Endothelial cell of umbilical vein (primary cell): ENCODE data around the gene DAND5. TPM values are rescaled to one million over a fixed set of nuclear protein-coding genes. Genes with fewer than 3 reads are reported as not detected.

Experiments used
- BruUV-seq: library from RNA; stranded (reverse); fragments of 400-500 nt; replicated peaks from 2 replicates; lab custom pipeline; 2021; lab: Mats Ljungman, UMichigan
- CTCF ChIA-PET: fragments of 300-600, 350-600 bp; sonication (Branson Sonifier 250); formaldehyde crosslinking; loops from one replicate; lab custom pipeline; 2021; ENCODE audit warnings: antibody characterized with exemption, inconsistent platforms; lab: Charles Lee
- POLR2A ChIA-PET: fragments of 300-600, 350-600 bp; sonication (Branson Sonifier 250); formaldehyde crosslinking; loops from one replicate; lab custom pipeline; 2021; ENCODE audit warnings: antibody characterized with exemption, inconsistent platforms; lab: Charles Lee
- DNase-seq: peaks from one replicate; pipeline ENCODE4 v3.0.0-alpha.2; 2011; ENCODE audit warnings: low read depth, low spot score
- FAIRE-seq: peaks from 2 replicates; lab custom pipeline; 2011; peaks lifted over from hg19 to GRCh38; lab: Jason Lieb, UNC
- H2AFZ ChIP-seq: 2 replicates; pipeline ENCODE4 v1.6.0; 2012; ENCODE audit warnings: low read depth, low read length, control low read depth, inconsistent platforms
- H3K27ac ChIP-seq: 2 replicates; pipeline ENCODE4 v1.5.1; 2011; ENCODE audit warnings: low read depth, mild to moderate bottlenecking, control low read depth, low read length, moderate library complexity; ENCODE audit not compliant: insufficient read depth
- H3K27me3 ChIP-seq, 2 experiments: 2 replicates each; pipeline versions ENCODE4 v1.6.0 to v1.6.1; 2011; ENCODE audit warnings: low read length in 2 of 2, mixed read lengths in 1 of 2; ENCODE audit not compliant: control insufficient read depth in 2 of 2, insufficient read depth in 2 of 2
- H3K36me3 ChIP-seq, 2 experiments: 2 replicates in 1 of 2; 3 replicates in 1 of 2; pipeline ENCODE4 v1.5.1; 2011; ENCODE audit warnings: low read length in 2 of 2, mild to moderate bottlenecking in 1 of 2, moderate library complexity in 1 of 2; ENCODE audit not compliant: control insufficient read depth in 2 of 2, insufficient read depth in 2 of 2; ENCODE audit errors: extremely low read depth in 1 of 2
- H3K4me1 ChIP-seq: 3 replicates; pipeline ENCODE4 v1.5.1; 2011; ENCODE audit warnings: mild to moderate bottlenecking, low read length; ENCODE audit not compliant: control insufficient read depth, insufficient read depth; ENCODE audit errors: extremely low read depth
- H3K4me2 ChIP-seq: 2 replicates; pipeline ENCODE4 v1.6.1; 2011; ENCODE audit warnings: low read length, control low read depth, mixed read lengths; ENCODE audit not compliant: insufficient read depth
- H3K4me3 ChIP-seq, 3 experiments: fragments of 200-600 bp in 1 of 3; sonication (generic), shearing (Covaris generic) in 1 of 3; replicated peaks in 1 of 3; 2 replicates each; pipeline ENCODE4 v1.5.1; 2011 to 2016; ENCODE audit warnings: control low read depth in 3 of 3, low read length in 3 of 3, mild to moderate bottlenecking in 2 of 3, inconsistent platforms in 1 of 3, low read depth in 1 of 3, moderate library complexity in 1 of 3; ENCODE audit not compliant: insufficient read depth in 1 of 3
- H3K79me2 ChIP-seq: 2 replicates; pipeline ENCODE4 v1.6.0; 2012; ENCODE audit warnings: low read length, inconsistent platforms; ENCODE audit not compliant: control insufficient read depth, insufficient read depth
- H3K9ac ChIP-seq: replicated peaks from 2 replicates; pipeline ENCODE3; 2011; ENCODE audit warnings: low read length, control low read depth; ENCODE audit not compliant: insufficient read depth; ENCODE audit errors: extremely low read depth
- H3K9me1 ChIP-seq: replicated peaks from 3 replicates; pipeline ENCODE4 v1.6.0; 2011; ENCODE audit warnings: mild to moderate bottlenecking, low read length; ENCODE audit not compliant: control insufficient read depth, insufficient read depth; ENCODE audit errors: extremely low read depth
- H3K9me3 ChIP-seq: replicated peaks from 2 replicates; pipeline ENCODE4 v1.5.1; 2012; ENCODE audit warnings: low read length, inconsistent platforms; ENCODE audit not compliant: control insufficient read depth, insufficient read depth
- H4K20me1 ChIP-seq: replicated peaks from 2 replicates; pipeline ENCODE3; 2011; ENCODE audit warnings: mild to moderate bottlenecking, low read length; ENCODE audit not compliant: control insufficient read depth, insufficient read depth; ENCODE audit errors: extremely low read depth
- CTCF ChIP-seq, 2 donors: IDR thresholded peaks; 1 replicate in 1 of 2; 2 replicates in 1 of 2; pipeline ENCODE4 v1.5.1; 2011; ENCODE audit warnings: low read length in 2 of 2, mild to moderate bottlenecking in 2 of 2, moderate library complexity in 2 of 2, control low read depth in 1 of 2, inconsistent platforms in 1 of 2, low read depth in 1 of 2; ENCODE audit not compliant: insufficient read depth in 1 of 2; ENCODE audit errors: extremely low read depth in 1 of 2
- EZH2 ChIP-seq: IDR thresholded peaks from 2 replicates; pipeline ENCODE4 v1.6.1; 2012; ENCODE audit warnings: borderline replicate concordance, low read depth, mild to moderate bottlenecking, moderate library complexity, low read length, inconsistent platforms; ENCODE audit not compliant: severe bottlenecking
- FOS ChIP-seq: IDR thresholded peaks from 2 replicates; pipeline ENCODE4 v1.6.1; 2011; ENCODE audit warnings: mild to moderate bottlenecking, low read length, moderate library complexity, borderline replicate concordance; ENCODE audit not compliant: insufficient read depth
- GATA2 ChIP-seq: IDR thresholded peaks from 2 replicates; pipeline ENCODE4 v1.7.0; 2011; ENCODE audit warnings: low read depth, mild to moderate bottlenecking, moderate library complexity, mixed read lengths, low read length; ENCODE audit not compliant: insufficient read length, insufficient read depth
- JUN ChIP-seq: IDR thresholded peaks from 2 replicates; pipeline ENCODE4 v1.6.1; 2011; ENCODE audit warnings: borderline replicate concordance, low read depth; ENCODE audit not compliant: insufficient read length, insufficient read depth
- MAX ChIP-seq: IDR thresholded peaks from 2 replicates; pipeline ENCODE4 v1.6.1; 2011; ENCODE audit not compliant: insufficient read depth, insufficient read length
- MYC ChIP-seq: IDR thresholded peaks from one replicate; pipeline ENCODE4 v1.6.1; 2011; ENCODE audit warnings: mild to moderate bottlenecking, low read depth, low read length
- POLR2A ChIP-seq: IDR thresholded peaks from 2 replicates; pipeline ENCODE4 v1.6.1; 2012; ENCODE audit warnings: low read depth, mild to moderate bottlenecking, control low read depth, low read length
- POLR2AphosphoS5 ChIP-seq: IDR thresholded peaks from 2 replicates; pipeline ENCODE4 v1.6.1; 2012; ENCODE audit warnings: low read depth, mild to moderate bottlenecking, control low read depth, low read length, moderate library complexity; ENCODE audit not compliant: insufficient read depth
- dilution Hi-C: fragments of 300-500 bp; cut with MboI; formaldehyde crosslinking; loops from one replicate; pipeline ENCODE4 v1.15.0; 2019; ENCODE audit warnings: low sequenced_read_pairs; ENCODE audit not compliant: extremely low pct_ligation_motif_present
- intact Hi-C: fragments of 100-400 bp; cut with micrococcal nuclease; formaldehyde crosslinking; loops from one replicate; pipeline ENCODE4 v1.10.0; 2022
- polyA plus RNA-seq, 4 experiments: library from polyadenylated mRNA; depleted of rRNA in 3 of 4; stranded (reverse) in 3 of 4; unstranded in 1 of 4; fragments of >200 nt; gene quantifications; 2 replicates each; pipeline versions ENCODE4 v1.2.1 to v1.2.3, GENCODE V29; 2011 to 2012; ENCODE audit warnings: missing spikeins in 1 of 4
- total RNA-seq: library from RNA; stranded (reverse); gene quantifications from 2 replicates; pipeline ENCODE4 v1.2.3, GENCODE V29; 2021

Gene DAND5
- total and polyA plus RNA-seq, 2 donors (not counting 3 experiments of a cell fraction or from before 2014, with no cell fraction given): 0.06 to 0.20 TPM

GRCh38 chr19:12948612-12949362 lies 20.6 kb upstream of the DAND5 start:
- Histone ChIP-seq H2AFZ (no peak overlapping the region), H3K27me3 (no peaks in the 10 kb centered on the region), H3K4me2 (no peak overlapping the region), H3K27ac (no peak overlapping the region), H3K36me3 (peaks cover 16 to 43% of the 10 kb centered on the region in 2 experiments), H3K9me3 (no peaks in the 10 kb centered on the region), H3K4me3 (no peak overlapping the region), H3K79me2 (peaks cover 33% of the 10 kb centered on the region), H3K4me1 (peaks cover 28% of the 10 kb centered on the region), H4K20me1 (no peaks in the 10 kb centered on the region), H3K9ac (no peak overlapping the region), H3K9me1 (no peaks in the 10 kb centered on the region)
- DNase-seq (no peak), FAIRE-seq (no peak)
- dilution Hi-C loops (no loop called here), intact Hi-C loops (no loop called here)
- BruUV-seq: no TSS peak
- ChIA-PET POLR2A (no interaction called here), CTCF (no interaction called here)
- TF ChIP-seq POLR2A (no peak), MYC (no peak), JUN (no peak), CTCF (IDR thresholded peaks at IDR 0.05; ENCODE audit: extremely low read depth in 1 of 2, insufficient read depth in 1 of 2, low read depth in 1 of 2, low read length in 2 of 2) (no peak), FOS (no peak), MAX (no peak), GATA2 (no peak), POLR2AphosphoS5 (no peak), EZH2 (no peak)
